ENCODE data around the gene TNXB. TPM values are rescaled to one million over a fixed set of nuclear protein-coding genes. Genes with fewer than 3 reads are reported as not detected.

Gene TNXB
- total RNA-seq, 2 donors from 2014 or later = 138 to 210 TPM

- Histone ChIP-seq H3K4me1 (peaks cover 0 to 36% of the 10 kb centered on the region in 2 donors), H3K36me3 (peaks cover 33% of the 10 kb centered on the region), H3K27ac (peak within 1 kb of the TSS; percentile 90 to 92), H3K4me3 (peak within 1 kb of the TSS; percentile 71 to 72), H3K27me3 (no peaks in the 10 kb centered on the region), H3K9me3 (no peaks in the 10 kb centered on the region)
- peak; percentile 92 for DNase-seq (ENCODE audit: low spot score)
- no peak for TF ChIP-seq CTCF (IDR thresholded peaks at IDR 0.05)
Measured at GRCh38 chr6:32153564-32154513, 44.7 kb upstream of the TNXB start, which contains the start of gene PPT2. Gene PPT2 (plus strand): TSS chr6:32154141. CDS start chr6:32154595, 454 bp downstream.

- H3K4me1 ChIP-seq = peaks cover 0 to 36% of the 10 kb centered on the region in 2 donors
Measured at GRCh38 chr6:32152769-32153563, 43.8 kb upstream of the TNXB start.

GRCh38 chr6:32151863-32152768 lies 43.0 kb upstream of the TNXB start, which contains the start of gene PRRT1:
Gene PRRT1 (minus strand): TSS chr6:32151939. CDS start chr6:32151827, 112 bp downstream.
- H3K36me3 ChIP-seq = peaks cover 15% of the 10 kb centered on the region
- DNase-seq (ENCODE audit: low spot score) = no peak
- H3K9me3 ChIP-seq = no peaks in the 10 kb centered on the region
- H3K27ac ChIP-seq = peak within 1 kb of the TSS; percentile 90 to 92
- H3K27me3 ChIP-seq = no peaks in the 10 kb centered on the region
- H3K4me3 ChIP-seq = peak within 1 kb of the TSS; percentile 23 to 71
- no peak for TF ChIP-seq CTCF (IDR thresholded peaks at IDR 0.05)
- peaks cover 0 to 36% of the 10 kb centered on the region in 2 donors for H3K4me1 ChIP-seq

More at GRCh38 chr6:32152769-32153563, 43.8 kb upstream of the TNXB start:
- Histone ChIP-seq H3K27ac (peak overlapping the region; percentile 90 to 92), H3K27me3 (no peaks in the 10 kb centered on the region), H3K4me3 (peak overlapping the region; percentile 71 to 72), H3K36me3 (peaks cover 24% of the 10 kb centered on the region), H3K9me3 (no peaks in the 10 kb centered on the region)
- TF ChIP-seq CTCF (IDR thresholded peaks at IDR 0.05) = no peak
- no peak for DNase-seq (ENCODE audit: low spot score)

- Histone ChIP-seq H3K9me3 (no peaks in the 10 kb centered on the region), H3K36me3 (peaks cover 7% of the 10 kb centered on the region), H3K4me3 (peak overlapping the region; percentile 23 to 71), H3K27ac (peak overlapping the region; percentile 90 to 92), H3K4me1 (peaks cover 0 to 36% of the 10 kb centered on the region in 2 donors), H3K27me3 (no peaks in the 10 kb centered on the region)
- no peak for TF ChIP-seq CTCF (IDR thresholded peaks at IDR 0.05)
- no peak for DNase-seq (ENCODE audit: low spot score)
Measured at GRCh38 chr6:32151181-32151862, 42.2 kb upstream of the TNXB start.
